ENCODE data around the gene FAM9C.
"Not testable (repeated sequence)": the region's sequence is repeated elsewhere in the genome, so short reads cannot be mapped to it uniquely, and the experiment has no call there.

Gene FAM9C

GRCh38 chrX:13029887-13030771, 14.3 kb downstream of the FAM9C start:
- DNase-seq, result peak; percentile 1

DNA sequence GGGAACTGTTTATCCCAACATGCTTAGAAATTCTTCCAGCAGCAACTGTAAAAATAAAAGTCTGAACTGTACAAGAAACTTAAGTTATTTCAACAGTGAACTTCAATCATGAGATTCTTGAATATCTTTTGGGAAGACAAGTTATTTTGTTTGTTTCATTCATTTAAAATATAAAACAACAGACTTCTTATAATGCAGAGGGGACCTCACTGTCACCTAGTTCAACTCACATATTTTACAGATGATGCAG, 14.9 kb downstream of the FAM9C start:
- DNase-seq, result no peak

GRCh38 chrX:13028871-13029636, 15.4 kb downstream of the FAM9C start:
- peak; percentile 3 for DNase-seq

DNA sequence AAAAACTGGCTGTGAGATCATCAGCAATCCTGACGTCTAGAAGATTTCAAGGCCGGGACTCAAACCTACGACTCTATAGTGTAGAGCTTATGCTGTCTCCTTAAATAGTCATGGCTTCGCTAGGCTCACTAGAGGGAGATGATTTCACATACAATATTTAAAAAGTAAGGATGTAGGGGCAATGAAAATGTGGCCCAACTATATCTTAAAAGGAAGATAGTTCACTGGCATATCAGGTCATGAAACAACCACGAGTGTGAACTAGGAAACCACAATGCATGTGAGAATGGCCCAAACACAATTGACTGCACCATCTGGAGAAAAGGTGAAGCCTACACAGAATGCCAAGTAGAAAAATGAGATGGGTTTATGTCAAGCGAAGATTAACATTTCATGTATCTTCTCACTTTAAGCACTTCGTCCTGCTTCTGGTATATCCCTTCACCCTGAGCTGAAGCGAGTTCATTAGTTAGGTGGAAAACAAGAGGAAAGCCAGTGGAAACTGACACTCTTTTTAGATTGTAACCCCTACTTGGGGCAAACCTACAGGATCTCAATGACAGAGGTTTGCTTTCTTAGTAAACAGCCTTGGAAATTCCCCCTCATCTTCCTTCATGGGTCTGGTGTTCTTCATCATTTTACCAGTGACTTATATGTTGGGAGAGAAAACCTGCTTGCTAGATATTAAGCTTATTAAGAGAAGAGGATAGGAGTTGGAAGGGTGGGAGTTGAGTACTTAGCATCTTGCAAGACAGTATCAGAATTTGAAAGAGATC, 17.4 kb downstream of the FAM9C start:
- no peak for DNase-seq

DNA sequence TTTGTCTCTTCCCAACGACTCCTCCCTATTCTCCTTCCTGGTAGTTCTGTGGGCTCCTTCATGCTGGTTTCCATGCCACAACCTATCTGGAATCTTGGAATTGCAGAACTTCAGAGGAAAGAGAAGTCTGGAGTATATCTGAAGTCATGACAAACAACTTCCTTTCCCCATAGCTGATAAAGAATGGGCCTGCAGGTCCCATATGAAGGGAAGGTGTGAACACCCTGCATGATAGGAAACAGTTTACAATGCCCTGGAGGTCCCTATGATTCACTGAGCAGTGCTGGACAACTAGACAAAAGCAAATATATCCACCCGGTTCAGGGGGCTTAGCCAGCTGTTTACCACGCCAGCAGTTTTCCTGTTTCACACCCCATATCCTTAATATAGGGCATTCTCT, 19.4 kb downstream of the FAM9C start:
- DNase-seq, result no peak

- DNase-seq, result no peak
These were observed 20.4 kb downstream of the FAM9C start for GRCh38 chrX:13023979-13024378.

GRCh38 chrX:13023567-13023966, 20.9 kb downstream of the FAM9C start:
- no peak for DNase-seq

DNA sequence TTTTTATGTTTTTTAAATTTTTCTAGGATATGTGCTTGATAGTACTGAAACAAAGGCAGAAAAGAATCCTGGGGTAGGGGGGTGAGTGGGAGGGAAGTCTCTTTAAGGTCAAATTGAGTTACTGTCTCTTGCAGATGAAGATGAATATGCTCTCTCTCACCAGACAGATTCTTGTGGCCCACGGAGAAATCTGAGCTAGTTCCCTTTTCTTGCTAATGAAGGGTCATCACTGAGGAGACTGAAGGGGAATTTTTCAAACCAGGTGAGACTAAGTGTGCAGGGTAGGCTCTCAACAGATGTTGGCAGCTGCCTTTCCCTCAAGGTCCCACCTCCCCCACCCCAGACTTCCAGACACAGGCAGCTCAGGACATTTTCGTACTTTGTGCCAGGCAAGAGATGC, 21.5 kb downstream of the FAM9C start:
- no peak for DNase-seq

- DNase-seq, result not testable (repeated sequence)
These were observed 27.7 kb downstream of the FAM9C start for GRCh38 chrX:13016731-13017130.

GRCh38 chrX:13015536-13016236, 28.7 kb downstream of the FAM9C start:
- no peak for DNase-seq

DNA sequence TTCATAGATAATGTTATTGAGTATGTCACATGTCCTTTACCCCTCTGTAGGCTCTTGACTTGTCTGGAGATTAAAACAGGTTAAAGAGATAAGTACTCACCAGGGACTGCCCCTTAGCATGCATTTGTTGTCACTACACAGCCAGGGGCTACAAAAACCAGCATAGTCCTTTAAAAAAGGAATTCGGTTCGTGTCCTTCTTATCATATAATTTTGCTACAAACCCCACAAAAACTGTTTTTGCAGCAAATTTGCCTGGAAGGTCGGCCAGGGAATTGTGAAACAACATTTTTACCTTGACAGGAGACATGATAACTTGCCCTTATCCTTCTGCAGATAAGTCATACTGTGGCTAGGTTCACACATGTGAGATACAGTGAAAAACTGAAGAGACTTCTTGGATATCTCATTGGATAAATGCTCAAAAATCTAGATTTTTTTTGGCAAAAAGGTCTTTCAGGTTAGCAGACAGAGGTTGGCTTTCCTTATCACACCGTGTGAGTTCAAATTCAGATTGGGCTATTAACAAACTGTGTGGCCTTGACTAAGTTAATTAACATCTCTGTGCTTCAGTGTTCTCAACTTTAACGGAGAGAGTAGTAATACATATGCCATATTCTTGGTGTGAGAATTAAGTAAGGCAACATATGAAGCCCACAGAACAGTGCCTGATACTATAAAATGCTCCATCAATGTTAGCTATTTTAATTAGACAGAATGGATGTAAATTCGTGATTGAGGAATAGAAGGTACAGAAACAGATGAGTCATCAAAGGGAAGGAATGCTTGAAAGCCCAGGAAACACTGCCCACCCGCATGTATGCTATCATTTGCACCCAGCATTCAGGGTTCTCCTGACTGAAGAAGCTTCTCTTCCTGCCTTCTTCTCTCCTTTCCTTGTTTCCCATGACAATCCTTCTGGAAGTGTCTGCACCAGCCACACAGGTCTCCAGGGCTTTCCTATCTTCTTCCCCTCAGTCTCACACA, 30.0 kb downstream of the FAM9C start:
- DNase-seq, result no peak

- DNase-seq, result no peak
These were observed 30.9 kb downstream of the FAM9C start for GRCh38 chrX:13013363-13014110.

GRCh38 chrX:13010546-13010945, 33.9 kb downstream of the FAM9C start:
- DNase-seq, result no peak

DNA sequence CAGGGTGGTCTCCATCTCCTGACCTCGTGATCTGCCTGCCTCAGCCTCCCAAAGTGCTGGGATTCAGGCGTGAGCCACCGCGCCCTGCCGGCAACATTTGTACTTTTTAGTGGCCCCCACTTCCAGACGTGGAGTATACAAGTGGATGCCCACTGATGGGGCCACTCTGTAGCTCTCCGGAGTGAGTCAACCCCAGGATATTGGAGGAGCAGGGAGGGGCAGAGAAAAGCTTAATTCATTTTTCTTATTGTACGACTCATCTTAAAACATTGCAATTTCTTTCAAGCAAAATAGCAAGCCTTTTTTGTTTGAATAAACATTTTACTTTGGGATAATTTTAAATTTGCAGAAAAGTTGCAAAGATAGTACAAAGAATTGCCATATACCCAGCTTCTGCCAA, 34.6 kb downstream of the FAM9C start:
- DNase-seq, result peak; percentile 33

GRCh38 chrX:13009273-13009672, 35.1 kb downstream of the FAM9C start:
- DNase-seq, result no peak

DNA sequence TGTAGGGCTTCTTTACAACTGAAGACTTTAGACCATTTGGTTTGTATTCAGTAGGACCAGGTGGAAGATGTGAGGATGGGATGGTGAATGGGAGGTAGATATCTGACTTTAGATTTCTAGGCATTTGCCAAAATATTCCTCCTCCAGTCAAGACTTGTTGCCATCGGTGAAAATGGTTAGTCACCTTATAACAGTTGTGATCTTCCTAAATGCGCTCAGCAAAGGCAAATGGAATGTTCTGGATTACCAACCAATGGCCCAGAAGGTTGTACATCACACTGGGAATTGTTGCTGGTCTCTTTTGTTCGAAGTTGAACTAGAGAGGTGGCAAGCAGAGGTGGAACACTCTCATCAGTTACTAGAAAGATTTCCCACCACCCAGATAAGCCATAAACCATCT, 35.6 kb downstream of the FAM9C start:
- DNase-seq, result no peak

DNA sequence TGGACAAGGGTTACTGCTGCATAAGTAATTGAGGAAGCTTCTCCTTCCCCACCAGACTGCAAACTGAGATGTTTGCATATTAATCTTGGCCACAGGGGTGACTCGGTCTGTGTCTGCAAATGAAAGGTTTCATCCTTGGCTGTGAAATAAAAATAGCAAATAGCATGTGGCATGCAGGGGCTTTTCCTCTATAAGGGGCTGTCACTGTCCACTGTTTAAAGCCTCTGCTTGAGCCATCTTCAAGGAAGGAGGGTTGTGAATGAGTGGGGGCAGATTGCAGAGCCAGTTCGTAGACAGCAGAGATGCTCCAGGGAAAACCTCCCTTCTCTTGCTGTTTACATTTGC, 36.3 kb downstream of the FAM9C start:
- no peak for DNase-seq

- DNase-seq, result peak; percentile 41
These were observed 36.8 kb downstream of the FAM9C start for GRCh38 chrX:13007519-13008188.

- peak; percentile 0 for DNase-seq
These were observed 38.6 kb downstream of the FAM9C start for GRCh38 chrX:13005661-13006473.
